ENCODE measurements around the gene OR10R2.

OR10R2 gene

DNA sequence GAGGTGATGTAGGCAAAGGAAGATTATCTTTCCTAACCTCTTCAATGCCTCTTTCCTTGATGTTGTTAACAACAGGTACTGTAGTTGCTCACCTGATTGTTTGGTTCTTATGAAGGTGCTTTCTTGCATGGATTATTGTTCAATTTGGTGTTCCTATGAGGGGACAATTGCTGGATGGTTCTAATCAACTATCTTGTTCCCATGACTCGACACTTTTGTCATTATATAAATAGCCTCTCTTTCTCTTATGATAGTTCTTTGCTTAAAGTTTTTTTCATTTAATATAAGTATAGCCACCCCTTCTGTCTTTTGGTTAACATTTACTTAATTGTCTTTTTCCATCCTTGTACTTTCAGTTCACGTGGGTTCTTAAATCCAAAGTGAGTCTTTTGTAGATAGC, 35.5 kb downstream of the OR10R2 start:
- peaks cover 21% of the 10 kb centered on the region for H3K27me3 ChIP-seq (ENCODE audit: control insufficient read depth, low read length)
- H3K27ac ChIP-seq (ENCODE audit: low read depth, low read length) = no peak overlapping the region
- H3F3A ChIP-seq (ENCODE audit: control insufficient read depth, insufficient read depth) = no peaks in the 10 kb centered on the region
- no peaks in the 10 kb centered on the region for H3K79me2 ChIP-seq (ENCODE audit: control insufficient read depth, low read length)
- H3K4me3 ChIP-seq (ENCODE audit: low read length) = no peak overlapping the region
- no peaks in the 10 kb centered on the region for H3K9me3 ChIP-seq (ENCODE audit: control insufficient read depth, insufficient read depth, low read length)
- no peaks in the 10 kb centered on the region for H3K36me3 ChIP-seq (ENCODE audit: control insufficient read depth, low read length)
- TF ChIP-seq, protein P1, sequence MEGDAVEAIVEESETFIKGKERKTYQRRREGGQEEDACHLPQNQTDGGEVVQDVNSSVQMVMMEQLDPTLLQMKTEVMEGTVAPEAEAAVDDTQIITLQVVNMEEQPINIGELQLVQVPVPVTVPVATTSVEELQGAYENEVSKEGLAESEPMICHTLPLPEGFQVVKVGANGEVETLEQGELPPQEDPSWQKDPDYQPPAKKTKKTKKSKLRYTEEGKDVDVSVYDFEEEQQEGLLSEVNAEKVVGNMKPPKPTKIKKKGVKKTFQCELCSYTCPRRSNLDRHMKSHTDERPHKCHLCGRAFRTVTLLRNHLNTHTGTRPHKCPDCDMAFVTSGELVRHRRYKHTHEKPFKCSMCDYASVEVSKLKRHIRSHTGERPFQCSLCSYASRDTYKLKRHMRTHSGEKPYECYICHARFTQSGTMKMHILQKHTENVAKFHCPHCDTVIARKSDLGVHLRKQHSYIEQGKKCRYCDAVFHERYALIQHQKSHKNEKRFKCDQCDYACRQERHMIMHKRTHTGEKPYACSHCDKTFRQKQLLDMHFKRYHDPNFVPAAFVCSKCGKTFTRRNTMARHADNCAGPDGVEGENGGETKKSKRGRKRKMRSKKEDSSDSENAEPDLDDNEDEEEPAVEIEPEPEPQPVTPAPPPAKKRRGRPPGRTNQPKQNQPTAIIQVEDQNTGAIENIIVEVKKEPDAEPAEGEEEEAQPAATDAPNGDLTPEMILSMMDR (IDR thresholded peaks at IDR 0.05; ENCODE audit: low read depth, low read length, poor library complexity, severe bottlenecking) = no peak
- TF ChIP-seq EZH2phosphoT487 (IDR thresholded peaks at IDR 0.05; ENCODE audit: borderline replicate concordance, low read length) = no peak
- no peak overlapping the region for H3K4me2 ChIP-seq (ENCODE audit: low read length)
- H3K9me2 ChIP-seq (replicated peaks; ENCODE audit: control insufficient read depth, low read length) = no peaks in the 10 kb centered on the region
- no peaks in the 10 kb centered on the region for H4K20me1 ChIP-seq (ENCODE audit: control insufficient read depth, insufficient read depth, low read depth, low read length)
- H3K4me1 ChIP-seq (ENCODE audit: control insufficient read depth, low read length) = no peaks in the 10 kb centered on the region

DNA sequence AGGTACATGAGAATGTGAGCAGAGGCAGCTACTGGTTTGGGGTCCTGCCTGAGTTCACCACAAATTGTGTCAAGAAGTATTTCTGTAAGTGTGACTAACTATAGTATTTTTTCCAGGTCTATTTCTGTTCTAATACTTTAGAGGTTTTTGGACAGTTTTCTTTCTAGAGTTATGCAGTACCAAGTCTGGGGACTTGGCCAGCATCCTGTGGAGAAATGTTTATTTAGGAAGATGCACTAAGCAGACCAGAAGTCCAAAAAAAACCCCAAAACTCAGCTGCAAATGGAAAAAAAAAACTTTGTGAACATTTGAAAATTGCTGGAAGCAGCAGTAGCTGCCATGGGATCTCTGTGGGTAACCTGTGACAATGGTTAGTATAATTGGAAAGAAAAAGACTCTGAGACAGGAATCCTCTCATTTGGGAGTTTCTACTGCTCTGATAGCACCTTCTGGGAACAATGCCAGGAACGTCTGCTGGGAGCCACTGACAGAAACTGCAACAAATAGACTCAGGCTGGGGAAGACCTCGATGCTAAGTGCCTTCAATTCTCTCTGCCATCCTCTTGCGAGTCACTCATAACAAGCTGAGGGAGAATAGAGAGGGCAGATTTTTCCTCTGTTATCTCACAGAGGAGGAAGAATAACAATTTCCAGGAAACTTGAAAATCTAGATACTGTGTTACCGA, 37.6 kb downstream of the OR10R2 start:
- H3K27ac ChIP-seq (ENCODE audit: low read depth, low read length) = no peak overlapping the region
- no peaks in the 10 kb centered on the region for H3K4me1 ChIP-seq (ENCODE audit: control insufficient read depth, low read length)
- H3F3A ChIP-seq (ENCODE audit: control insufficient read depth, insufficient read depth) = no peaks in the 10 kb centered on the region
- no peaks in the 10 kb centered on the region for H3K9me2 ChIP-seq (replicated peaks; ENCODE audit: control insufficient read depth, low read length)
- H3K9me3 ChIP-seq (ENCODE audit: control insufficient read depth, insufficient read depth, low read length) = no peaks in the 10 kb centered on the region
- H3K27me3 ChIP-seq (ENCODE audit: control insufficient read depth, low read length) = peaks cover 8% of the 10 kb centered on the region
- TF ChIP-seq EZH2phosphoT487 (IDR thresholded peaks at IDR 0.05; ENCODE audit: borderline replicate concordance, low read length) = no peak
- TF ChIP-seq, protein P1 (IDR thresholded peaks at IDR 0.05; ENCODE audit: low read depth, low read length, poor library complexity, severe bottlenecking) = no peak
- H3K4me3 ChIP-seq (ENCODE audit: low read length) = no peak overlapping the region
- no peak overlapping the region for H3K4me2 ChIP-seq (ENCODE audit: low read length)
- H3K36me3 ChIP-seq (ENCODE audit: control insufficient read depth, low read length) = no peaks in the 10 kb centered on the region
- H4K20me1 ChIP-seq (ENCODE audit: control insufficient read depth, insufficient read depth, low read depth, low read length) = no peaks in the 10 kb centered on the region
- no peaks in the 10 kb centered on the region for H3K79me2 ChIP-seq (ENCODE audit: control insufficient read depth, low read length)

DNA sequence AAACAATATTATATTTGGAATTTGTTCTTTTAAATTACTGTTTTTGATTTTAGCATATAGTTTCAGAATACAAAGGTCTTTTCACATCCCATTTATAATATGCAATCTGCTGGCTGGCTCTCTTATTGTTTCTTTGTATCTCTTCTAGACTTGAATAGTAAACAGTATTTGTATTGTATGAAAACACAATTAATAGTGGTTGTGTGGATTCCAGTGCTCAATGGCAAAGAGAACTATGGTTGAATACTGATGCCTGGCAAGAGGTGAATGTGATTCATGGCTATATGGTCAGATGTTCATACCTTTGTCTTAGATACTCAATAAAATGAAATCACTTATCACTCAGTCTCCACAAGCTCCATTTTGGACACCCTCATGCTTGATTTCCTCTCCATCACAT, 44.9 kb downstream of the OR10R2 start:
- Histone ChIP-seq H3K4me3 (ENCODE audit: low read length) (no peak overlapping the region), H3K4me1 (ENCODE audit: control insufficient read depth, low read length) (no peaks in the 10 kb centered on the region), H3K79me2 (ENCODE audit: control insufficient read depth, low read length) (no peaks in the 10 kb centered on the region), H3K4me2 (ENCODE audit: low read length) (no peak overlapping the region), H3K9me2 (replicated peaks; ENCODE audit: control insufficient read depth, low read length) (no peaks in the 10 kb centered on the region), H3K36me3 (ENCODE audit: control insufficient read depth, low read length) (no peaks in the 10 kb centered on the region), H3K9me3 (ENCODE audit: control insufficient read depth, insufficient read depth, low read length) (no peaks in the 10 kb centered on the region), H4K20me1 (ENCODE audit: control insufficient read depth, insufficient read depth, low read depth, low read length) (no peaks in the 10 kb centered on the region), H3K27ac (ENCODE audit: low read depth, low read length) (no peak overlapping the region), H3K27me3 (ENCODE audit: control insufficient read depth, low read length) (peaks cover 10% of the 10 kb centered on the region), H3F3A (ENCODE audit: control insufficient read depth, insufficient read depth) (no peaks in the 10 kb centered on the region)
- TF ChIP-seq, protein P1 (IDR thresholded peaks at IDR 0.05; ENCODE audit: low read depth, low read length, poor library complexity, severe bottlenecking) = no peak
- TF ChIP-seq EZH2phosphoT487 (IDR thresholded peaks at IDR 0.05; ENCODE audit: borderline replicate concordance, low read length) = no peak
